ENCODE data around the gene CXXC5.

CXXC5 gene

DNA sequence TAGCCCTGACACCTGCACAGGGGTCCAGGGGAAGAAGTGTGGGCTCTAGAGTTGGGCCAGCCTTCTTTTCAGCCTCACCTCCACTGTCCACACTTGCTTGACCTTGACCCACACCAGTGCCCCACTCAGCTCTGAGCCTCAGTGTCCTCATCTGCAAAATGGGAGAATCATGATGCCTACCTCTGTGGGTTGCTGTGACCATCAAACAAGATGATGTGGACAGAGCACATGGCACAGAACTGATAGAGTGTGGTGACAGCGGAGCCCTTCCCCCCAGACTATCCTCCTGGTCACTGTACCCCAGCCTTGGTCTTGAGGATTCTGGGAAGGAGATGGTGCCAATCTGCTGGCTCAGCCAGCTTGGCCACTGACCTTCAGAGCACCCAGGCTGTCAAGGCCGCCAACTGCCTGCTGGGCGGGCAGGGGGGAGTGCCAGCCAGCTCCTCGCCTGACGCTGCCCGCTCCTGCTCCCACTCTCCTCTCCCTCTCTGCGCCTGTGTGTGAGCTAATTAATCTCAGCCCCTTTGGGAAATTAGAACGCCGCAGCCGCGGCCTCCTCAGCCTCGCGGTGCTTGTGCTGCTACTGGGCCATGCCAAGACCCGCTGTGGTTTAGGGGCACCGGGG is 16.7 kb downstream of the CXXC5 start:
- H3K4me3 ChIP-seq (ENCODE audit: low read depth, low read length): no peak overlapping the region
- peaks cover 25% of the 10 kb centered on the region for H3K4me1 ChIP-seq (ENCODE audit: control insufficient read depth, insufficient read depth, low read length)
- H3K9ac ChIP-seq (ENCODE audit: low read depth, low read length): no peak overlapping the region

GRCh38 chr5:139665626-139666025 is 17.5 kb downstream of the CXXC5 start:
- no peak overlapping the region for H3K9ac ChIP-seq (ENCODE audit: low read depth, low read length)
- H3K9me3 ChIP-seq (ENCODE audit: control insufficient read depth, insufficient read depth, low read length): no peaks in the 10 kb centered on the region
- H3K4me3 ChIP-seq (ENCODE audit: low read depth, low read length): no peak overlapping the region
- no peaks in the 10 kb centered on the region for H3K27me3 ChIP-seq (ENCODE audit: control insufficient read depth, insufficient read depth, low read length)
- H3K36me3 ChIP-seq (ENCODE audit: control insufficient read depth, insufficient read depth, low read length): peaks cover 5% of the 10 kb centered on the region
- peaks cover 22% of the 10 kb centered on the region for H3K4me1 ChIP-seq (ENCODE audit: control insufficient read depth, insufficient read depth, low read length)

More for the DNA sequence above, 16.7 kb downstream of the CXXC5 start:
- Histone ChIP-seq H3K27me3 (ENCODE audit: control insufficient read depth, insufficient read depth, low read length) (no peaks in the 10 kb centered on the region), H3K9me3 (ENCODE audit: control insufficient read depth, insufficient read depth, low read length) (no peaks in the 10 kb centered on the region), H3K36me3 (ENCODE audit: control insufficient read depth, insufficient read depth, low read length) (peaks cover 2% of the 10 kb centered on the region)

DNA sequence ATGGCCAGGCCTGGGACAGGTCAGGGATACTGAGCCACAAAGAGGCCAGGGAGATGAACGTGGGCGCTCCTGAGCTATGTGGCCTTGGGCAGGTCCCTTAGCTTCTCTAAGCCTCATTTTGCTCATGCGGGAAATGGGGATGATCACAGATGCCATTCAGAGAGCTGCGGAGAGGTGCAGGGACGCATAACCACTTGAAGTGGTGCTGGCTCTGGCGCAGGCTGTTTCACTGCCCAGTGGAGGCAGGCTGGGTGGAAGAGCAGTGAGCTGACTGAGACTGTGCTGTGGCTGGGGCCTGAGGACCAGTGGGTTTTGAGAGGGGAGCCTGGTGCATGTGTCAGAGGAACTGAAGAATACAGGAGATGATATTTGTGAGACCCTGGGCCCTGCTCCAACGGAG is 18.4 kb downstream of the CXXC5 start:
- Histone ChIP-seq H3K27me3 (ENCODE audit: control insufficient read depth, insufficient read depth, low read length) (no peaks in the 10 kb centered on the region), H3K9ac (ENCODE audit: low read depth, low read length) (no peak overlapping the region), H3K36me3 (ENCODE audit: control insufficient read depth, insufficient read depth, low read length) (peaks cover 5% of the 10 kb centered on the region), H3K9me3 (ENCODE audit: control insufficient read depth, insufficient read depth, low read length) (no peaks in the 10 kb centered on the region), H3K4me3 (ENCODE audit: low read depth, low read length) (no peak overlapping the region), H3K4me1 (ENCODE audit: control insufficient read depth, insufficient read depth, low read length) (peaks cover 22% of the 10 kb centered on the region)

DNA sequence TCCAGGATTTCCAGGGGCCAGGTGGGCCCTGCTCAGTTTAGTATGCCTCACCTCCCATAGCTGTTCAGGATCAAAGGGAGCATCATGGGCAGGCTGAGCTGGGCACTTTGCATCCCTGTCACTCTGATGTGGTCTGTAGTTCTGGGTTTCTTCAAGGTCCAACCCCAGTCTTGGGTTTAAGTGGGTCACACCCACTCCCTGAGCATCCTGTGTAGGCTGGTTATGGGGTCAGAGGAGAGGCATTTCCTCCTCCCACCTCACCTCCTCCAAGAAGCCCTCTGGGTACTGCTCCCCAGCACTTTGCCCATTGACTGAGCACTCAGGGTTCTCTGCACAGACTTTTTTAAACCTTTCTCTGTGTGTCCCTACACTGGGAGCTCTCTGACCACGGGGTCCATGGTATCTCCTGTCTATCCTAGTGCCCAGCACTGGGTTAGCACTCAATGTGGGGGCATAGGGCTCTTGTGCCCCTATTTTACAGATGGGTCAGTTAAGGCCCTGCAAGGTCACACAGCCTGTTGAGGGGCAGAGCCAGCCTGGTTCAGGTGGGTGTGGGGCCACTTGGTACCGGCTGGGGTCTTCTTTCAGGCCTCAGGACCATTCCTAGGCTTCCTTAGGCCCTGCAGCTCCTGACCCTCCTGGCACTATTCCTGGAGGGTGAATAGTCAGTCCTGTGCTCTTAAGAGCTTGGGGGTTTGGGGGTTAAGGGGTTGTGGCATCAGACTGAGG is 19.0 kb downstream of the CXXC5 start:
- Histone ChIP-seq H3K4me3 (ENCODE audit: low read depth, low read length) (no peak overlapping the region), H3K4me1 (ENCODE audit: control insufficient read depth, insufficient read depth, low read length) (peaks cover 22% of the 10 kb centered on the region), H3K36me3 (ENCODE audit: control insufficient read depth, insufficient read depth, low read length) (peaks cover 5% of the 10 kb centered on the region), H3K9ac (ENCODE audit: low read depth, low read length) (no peak overlapping the region), H3K9me3 (ENCODE audit: control insufficient read depth, insufficient read depth, low read length) (no peaks in the 10 kb centered on the region), H3K27me3 (ENCODE audit: control insufficient read depth, insufficient read depth, low read length) (no peaks in the 10 kb centered on the region)

DNA sequence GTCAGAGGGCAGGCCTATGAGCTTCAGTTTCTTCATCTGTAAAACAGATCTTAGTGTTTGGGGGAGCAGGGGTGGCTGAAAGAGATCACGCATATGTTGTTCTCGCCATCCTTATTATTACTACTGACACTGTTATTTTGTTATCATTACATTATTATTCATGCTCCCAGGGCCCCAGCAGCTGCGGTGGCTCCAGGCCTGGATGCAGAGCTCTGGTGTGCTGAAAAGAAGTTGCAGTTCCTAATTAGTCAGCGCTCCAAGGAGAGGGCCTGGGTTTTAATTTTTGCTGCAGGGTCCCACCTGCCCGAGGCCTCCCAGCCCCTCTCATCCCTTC is 19.5 kb downstream of the CXXC5 start:
- H3K4me3 ChIP-seq (ENCODE audit: low read depth, low read length): no peak overlapping the region
- no peaks in the 10 kb centered on the region for H3K27me3 ChIP-seq (ENCODE audit: control insufficient read depth, insufficient read depth, low read length)
- no peak overlapping the region for H3K9ac ChIP-seq (ENCODE audit: low read depth, low read length)
- H3K9me3 ChIP-seq (ENCODE audit: control insufficient read depth, insufficient read depth, low read length): no peaks in the 10 kb centered on the region
- peaks cover 5% of the 10 kb centered on the region for H3K36me3 ChIP-seq (ENCODE audit: control insufficient read depth, insufficient read depth, low read length)
- peaks cover 22% of the 10 kb centered on the region for H3K4me1 ChIP-seq (ENCODE audit: control insufficient read depth, insufficient read depth, low read length)

GRCh38 chr5:139668064-139668880 is 20.1 kb downstream of the CXXC5 start:
- H3K36me3 ChIP-seq (ENCODE audit: control insufficient read depth, insufficient read depth, low read length): peaks cover 5% of the 10 kb centered on the region
- H3K4me1 ChIP-seq (ENCODE audit: control insufficient read depth, insufficient read depth, low read length): peaks cover 20% of the 10 kb centered on the region
- no peaks in the 10 kb centered on the region for H3K9me3 ChIP-seq (ENCODE audit: control insufficient read depth, insufficient read depth, low read length)
- no peaks in the 10 kb centered on the region for H3K27me3 ChIP-seq (ENCODE audit: control insufficient read depth, insufficient read depth, low read length)
- no peak overlapping the region for H3K9ac ChIP-seq (ENCODE audit: low read depth, low read length)
- H3K4me3 ChIP-seq (ENCODE audit: low read depth, low read length): no peak overlapping the region

GRCh38 chr5:139668924-139669661 is 20.9 kb downstream of the CXXC5 start:
- no peak overlapping the region for H3K9ac ChIP-seq (ENCODE audit: low read depth, low read length)
- no peak overlapping the region for H3K4me3 ChIP-seq (ENCODE audit: low read depth, low read length)
- H3K36me3 ChIP-seq (ENCODE audit: control insufficient read depth, insufficient read depth, low read length): peaks cover 5% of the 10 kb centered on the region
- no peaks in the 10 kb centered on the region for H3K27me3 ChIP-seq (ENCODE audit: control insufficient read depth, insufficient read depth, low read length)
- no peaks in the 10 kb centered on the region for H3K9me3 ChIP-seq (ENCODE audit: control insufficient read depth, insufficient read depth, low read length)
- peaks cover 12% of the 10 kb centered on the region for H3K4me1 ChIP-seq (ENCODE audit: control insufficient read depth, insufficient read depth, low read length)

DNA sequence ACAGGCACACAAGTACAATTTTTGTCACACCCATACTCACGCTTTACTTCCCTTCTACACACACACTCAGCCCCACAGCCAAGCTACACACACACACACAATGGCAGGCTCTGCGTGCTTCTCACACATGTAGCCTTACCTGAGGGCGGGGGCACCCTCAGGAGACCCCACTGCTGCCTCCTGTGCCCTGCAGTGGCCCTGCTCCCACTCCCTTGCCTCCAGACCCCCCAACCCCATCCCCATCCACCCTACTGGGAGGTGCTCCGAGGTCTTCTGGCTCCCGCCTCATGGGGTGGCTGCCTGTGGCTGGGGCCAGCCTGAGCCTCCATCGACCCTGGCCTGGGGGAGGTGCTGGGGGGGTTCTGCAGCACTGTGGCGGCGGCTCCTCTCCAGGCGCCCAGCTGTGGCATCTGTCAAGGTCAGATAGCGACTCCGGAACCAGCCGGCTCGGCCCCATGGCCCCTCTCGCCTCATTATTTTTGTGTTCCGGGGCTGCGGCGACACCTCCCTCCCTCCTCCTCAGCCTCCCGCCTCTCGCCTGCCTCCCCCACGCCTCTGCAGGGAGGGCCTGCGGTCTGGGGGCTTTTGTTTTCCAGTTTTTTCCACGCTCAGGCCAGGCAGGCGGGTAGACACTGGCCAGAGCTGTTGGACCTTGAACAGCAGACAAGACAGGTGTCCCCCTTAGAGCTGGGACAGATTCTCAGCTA is 21.7 kb downstream of the CXXC5 start:
- Histone ChIP-seq H3K4me1 (ENCODE audit: control insufficient read depth, insufficient read depth, low read length) (peaks cover 9% of the 10 kb centered on the region), H3K9me3 (ENCODE audit: control insufficient read depth, insufficient read depth, low read length) (no peaks in the 10 kb centered on the region), H3K9ac (ENCODE audit: low read depth, low read length) (peak overlapping the region; percentile 20), H3K27me3 (ENCODE audit: control insufficient read depth, insufficient read depth, low read length) (no peaks in the 10 kb centered on the region), H3K4me3 (ENCODE audit: low read depth, low read length) (no peak overlapping the region), H3K36me3 (ENCODE audit: control insufficient read depth, insufficient read depth, low read length) (peaks cover 5% of the 10 kb centered on the region)

DNA sequence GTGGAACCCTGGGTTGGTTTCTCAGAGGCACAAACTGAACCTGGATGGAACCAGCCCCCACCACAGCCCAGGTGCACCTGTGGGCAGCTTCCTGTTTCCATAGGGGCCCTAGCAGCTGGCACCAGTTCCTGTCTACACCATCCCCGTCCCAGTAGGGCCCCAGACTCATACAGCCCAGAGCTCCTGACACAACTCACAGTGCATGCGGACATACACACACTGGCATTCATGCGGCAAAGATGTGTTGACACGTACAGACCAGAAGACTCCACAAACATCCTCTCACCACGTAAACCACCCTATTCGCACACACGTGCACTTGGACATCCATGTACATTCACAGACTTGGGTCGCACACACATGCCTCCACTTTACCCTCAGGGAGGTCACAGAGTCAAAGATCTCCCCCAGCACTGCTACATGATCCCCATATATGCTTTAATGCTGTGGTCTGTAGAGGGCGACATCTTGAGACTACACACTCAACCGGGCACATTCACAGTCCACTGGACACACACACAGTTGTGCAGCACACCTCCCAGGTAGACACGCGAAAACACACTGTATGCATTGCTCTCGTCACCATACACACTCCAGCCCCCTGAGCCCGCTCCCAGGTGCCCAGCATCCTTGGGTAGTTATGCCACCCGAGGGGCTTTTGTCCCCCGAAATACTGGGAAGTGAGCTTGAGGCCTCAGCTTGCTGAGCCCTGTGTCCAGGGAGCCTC is 22.4 kb downstream of the CXXC5 start:
- peak overlapping the region; percentile 20 for H3K9ac ChIP-seq (ENCODE audit: low read depth, low read length)
- no peaks in the 10 kb centered on the region for H3K27me3 ChIP-seq (ENCODE audit: control insufficient read depth, insufficient read depth, low read length)
- H3K36me3 ChIP-seq (ENCODE audit: control insufficient read depth, insufficient read depth, low read length): peaks cover 5% of the 10 kb centered on the region
- peaks cover 9% of the 10 kb centered on the region for H3K4me1 ChIP-seq (ENCODE audit: control insufficient read depth, insufficient read depth, low read length)
- no peak overlapping the region for H3K4me3 ChIP-seq (ENCODE audit: low read depth, low read length)
- no peaks in the 10 kb centered on the region for H3K9me3 ChIP-seq (ENCODE audit: control insufficient read depth, insufficient read depth, low read length)

DNA sequence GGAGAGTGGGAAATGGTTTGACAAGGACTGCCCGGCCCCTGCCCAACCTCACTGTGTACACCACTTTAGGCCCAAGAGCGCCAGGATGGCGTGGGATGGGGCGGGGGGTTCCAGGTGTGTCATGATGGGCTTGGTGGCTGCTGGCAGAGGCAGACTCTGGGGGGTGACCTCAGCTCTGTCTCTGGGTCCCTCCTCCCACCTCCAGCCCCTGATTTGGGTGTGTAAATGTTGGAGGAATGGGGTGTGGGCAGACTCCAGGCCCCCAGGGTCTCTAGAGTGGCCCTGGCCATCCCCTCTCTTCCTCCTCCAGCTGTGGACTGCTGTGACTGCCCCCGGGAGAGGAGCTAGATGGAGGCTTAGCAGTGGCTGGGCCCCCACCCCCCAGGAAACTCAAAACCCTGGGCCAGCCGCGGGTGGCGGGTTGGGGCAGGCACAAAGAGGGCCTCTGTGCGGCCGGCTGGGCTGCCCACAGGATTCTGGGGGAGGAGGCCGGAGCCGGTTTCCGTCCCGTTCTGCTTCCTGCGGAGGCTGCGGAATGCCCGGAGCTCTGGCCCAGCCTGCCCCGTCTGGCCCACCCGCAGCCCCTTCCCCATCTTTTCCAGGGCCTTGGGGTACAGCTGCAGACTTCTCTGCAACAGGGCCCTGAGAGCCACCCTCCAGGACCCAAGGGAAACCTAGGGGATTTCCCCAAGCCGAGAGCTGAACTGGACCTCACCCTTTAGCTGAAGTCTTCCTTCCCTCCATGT is 23.1 kb downstream of the CXXC5 start:
- H3K27me3 ChIP-seq (ENCODE audit: control insufficient read depth, insufficient read depth, low read length): no peaks in the 10 kb centered on the region
- H3K4me1 ChIP-seq (ENCODE audit: control insufficient read depth, insufficient read depth, low read length): peaks cover 9% of the 10 kb centered on the region
- H3K9me3 ChIP-seq (ENCODE audit: control insufficient read depth, insufficient read depth, low read length): no peaks in the 10 kb centered on the region
- no peak overlapping the region for H3K9ac ChIP-seq (ENCODE audit: low read depth, low read length)
- no peak overlapping the region for H3K4me3 ChIP-seq (ENCODE audit: low read depth, low read length)
- peaks cover 3% of the 10 kb centered on the region for H3K36me3 ChIP-seq (ENCODE audit: control insufficient read depth, insufficient read depth, low read length)
